Adrenal gland (tissue), 5 donors: Measurements from ENCODE around the gene TM7SF2.

Experiments used
- POLR2A ChIP-seq, 2 donors: fragments of 450-650 bp; IDR thresholded peaks; one replicate each; pipeline ENCODE4 v1.6.1; 2017; ENCODE audit warnings: antibody characterized with exemption in 2 of 2, mild to moderate bottlenecking in 2 of 2, moderate library complexity in 1 of 2
- TF ChIP-seq, protein P1 (sequence below), 6 experiments: fragments of 450-650 bp in 4 of 6; fragments of 200-600 bp in 2 of 6; sonication (generic) in 1 of 6; IDR thresholded peaks; 1 replicate in 5 of 6; 2 replicates in 1 of 6; pipeline versions ENCODE4 v1.5.1 to v1.8.0; 2016 to 2021; ENCODE audit warnings: antibody characterized with exemption in 6 of 6, mild to moderate bottlenecking in 2 of 6, moderate library complexity in 1 of 6
- donor health status: DM: no; HTN: no; CAD: no.

DNA sequence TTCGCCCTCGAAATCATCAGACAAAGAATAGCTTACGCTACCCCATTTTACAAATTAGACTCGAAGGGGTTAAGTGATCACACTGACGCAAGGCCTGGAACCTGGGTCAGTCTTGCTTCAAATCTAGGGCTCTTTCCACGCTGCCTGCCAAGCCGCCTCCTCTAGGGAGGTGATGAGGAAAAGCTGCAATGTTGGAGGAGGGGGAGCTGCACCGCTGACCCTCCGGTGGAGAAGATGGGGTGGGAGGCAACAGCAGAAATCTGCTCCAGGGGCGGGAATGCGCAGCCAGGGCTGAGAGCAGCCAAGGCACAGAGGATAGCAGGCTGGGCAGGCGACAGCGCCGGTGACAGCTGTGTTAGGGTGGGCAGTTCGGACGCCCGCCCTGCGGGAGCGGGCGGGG lies 22.1 kb downstream of the TM7SF2 start:
- no peak for TF ChIP-seq POLR2A (IDR thresholded peaks at IDR 0.05)
- TF ChIP-seq, protein P1, sequence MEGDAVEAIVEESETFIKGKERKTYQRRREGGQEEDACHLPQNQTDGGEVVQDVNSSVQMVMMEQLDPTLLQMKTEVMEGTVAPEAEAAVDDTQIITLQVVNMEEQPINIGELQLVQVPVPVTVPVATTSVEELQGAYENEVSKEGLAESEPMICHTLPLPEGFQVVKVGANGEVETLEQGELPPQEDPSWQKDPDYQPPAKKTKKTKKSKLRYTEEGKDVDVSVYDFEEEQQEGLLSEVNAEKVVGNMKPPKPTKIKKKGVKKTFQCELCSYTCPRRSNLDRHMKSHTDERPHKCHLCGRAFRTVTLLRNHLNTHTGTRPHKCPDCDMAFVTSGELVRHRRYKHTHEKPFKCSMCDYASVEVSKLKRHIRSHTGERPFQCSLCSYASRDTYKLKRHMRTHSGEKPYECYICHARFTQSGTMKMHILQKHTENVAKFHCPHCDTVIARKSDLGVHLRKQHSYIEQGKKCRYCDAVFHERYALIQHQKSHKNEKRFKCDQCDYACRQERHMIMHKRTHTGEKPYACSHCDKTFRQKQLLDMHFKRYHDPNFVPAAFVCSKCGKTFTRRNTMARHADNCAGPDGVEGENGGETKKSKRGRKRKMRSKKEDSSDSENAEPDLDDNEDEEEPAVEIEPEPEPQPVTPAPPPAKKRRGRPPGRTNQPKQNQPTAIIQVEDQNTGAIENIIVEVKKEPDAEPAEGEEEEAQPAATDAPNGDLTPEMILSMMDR (IDR thresholded peaks at IDR 0.05): no peak
